ENCODE results near the gene GAGE10.

GAGE10 gene

DNA sequence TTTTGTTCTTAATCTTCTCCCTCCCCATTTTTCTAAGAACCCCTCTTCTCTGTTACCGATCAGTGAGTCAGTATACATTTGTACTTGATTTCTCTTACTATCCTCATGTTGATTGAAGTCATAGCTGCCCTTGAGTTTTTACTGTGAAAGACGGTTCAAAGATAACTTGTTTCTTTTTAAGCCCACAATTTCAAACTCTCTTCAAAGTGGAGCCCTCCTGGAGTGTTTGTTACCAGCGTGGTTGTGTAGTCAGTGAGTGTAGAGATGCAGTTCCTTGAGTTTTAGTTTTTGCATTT lies 26.0 kb upstream of the GAGE10 start:
- H3K36me3 ChIP-seq (replicated peaks) = no peaks in the 10 kb centered on the region
- DNase-seq = no peak
- TF ChIP-seq CTCF (IDR thresholded peaks at IDR 0.05; ENCODE audit: low read depth, low read length, missing control alignments) = no peak
- in situ Hi-C loops (cut with HindIII; ENCODE audit: low pct_ligation_motif_present, low sequenced_read_pairs) = no loop called here
- no peak overlapping the region for H3K27ac ChIP-seq
- no peak overlapping the region for H3K4me3 ChIP-seq (ENCODE audit: low read depth, low read length)
- no peaks in the 10 kb centered on the region for H3K27me3 ChIP-seq (replicated peaks)

- DNase-seq = no peak
- Histone ChIP-seq H3K27me3 (replicated peaks) (no peaks in the 10 kb centered on the region), H3K4me3 (ENCODE audit: low read depth, low read length) (no peak overlapping the region), H3K27ac (no peak overlapping the region), H3K36me3 (replicated peaks) (no peaks in the 10 kb centered on the region)
- in situ Hi-C loops (cut with HindIII; ENCODE audit: low pct_ligation_motif_present, low sequenced_read_pairs) = no loop called here
- TF ChIP-seq CTCF (IDR thresholded peaks at IDR 0.05; ENCODE audit: low read depth, low read length, missing control alignments) = no peak
Observed at GRCh38 chrX:49278081-49278480, 25.4 kb upstream of the GAGE10 start.

GRCh38 chrX:49282647-49283011 lies 20.8 kb upstream of the GAGE10 start:
- Histone ChIP-seq H3K27me3 (replicated peaks) (no peaks in the 10 kb centered on the region), H3K4me3 (ENCODE audit: low read depth, low read length) (no peak overlapping the region), H3K27ac (no peak overlapping the region), H3K36me3 (replicated peaks) (no peaks in the 10 kb centered on the region)
- peak; percentile 53 for TF ChIP-seq CTCF (IDR thresholded peaks at IDR 0.05; ENCODE audit: low read depth, low read length, missing control alignments)
- DNase-seq = peak; percentile 4
- in situ Hi-C loops (cut with HindIII; ENCODE audit: low pct_ligation_motif_present, low sequenced_read_pairs) = no loop called here

DNA sequence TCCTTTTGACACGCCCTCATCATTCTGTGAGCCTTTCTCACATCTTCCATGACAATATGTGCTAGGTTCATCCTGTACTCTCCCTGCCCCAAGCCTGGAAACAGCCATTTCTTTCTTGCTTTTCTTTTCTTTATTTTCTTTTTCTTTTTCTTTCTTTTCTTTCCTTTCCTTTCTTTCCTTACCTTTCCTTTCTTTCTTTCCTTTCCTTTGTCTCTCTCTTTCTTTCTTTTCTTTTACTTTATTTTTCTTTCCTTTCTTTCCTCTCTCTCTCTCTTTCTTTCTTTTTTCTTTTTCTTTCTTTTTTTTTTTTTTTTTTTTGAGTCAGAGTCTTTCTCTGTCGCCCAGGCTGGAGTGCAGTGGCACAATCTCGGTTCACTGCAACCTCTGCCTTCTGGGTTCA lies 19.2 kb upstream of the GAGE10 start:
- no peak for DNase-seq
- TF ChIP-seq CTCF (IDR thresholded peaks at IDR 0.05; ENCODE audit: low read depth, low read length, missing control alignments) = no peak
- Histone ChIP-seq H3K27me3 (replicated peaks) (no peaks in the 10 kb centered on the region), H3K36me3 (replicated peaks) (no peaks in the 10 kb centered on the region), H3K27ac (no peak overlapping the region), H3K4me3 (ENCODE audit: low read depth, low read length) (no peak overlapping the region)
- in situ Hi-C loops (cut with HindIII; ENCODE audit: low pct_ligation_motif_present, low sequenced_read_pairs) = no loop called here

DNA sequence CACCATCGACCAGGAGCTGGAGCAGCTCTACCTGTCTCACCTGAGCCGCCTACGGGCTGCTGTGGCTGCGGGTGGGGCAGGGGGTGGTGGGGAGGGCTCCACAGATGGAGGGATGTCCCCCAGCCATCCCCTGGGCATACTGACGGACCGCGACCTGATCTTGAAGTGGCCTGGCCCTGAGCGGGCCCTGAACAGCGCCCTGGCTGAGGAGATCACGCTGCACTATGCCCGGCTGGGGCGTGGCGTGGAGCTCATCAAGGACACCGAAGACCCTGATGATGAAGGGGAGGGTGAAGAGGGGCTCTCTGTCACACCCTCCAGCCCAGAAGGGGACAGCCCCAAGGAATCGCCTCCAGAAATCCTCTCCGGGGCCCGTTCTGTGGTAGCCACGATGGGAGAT lies 17.3 kb upstream of the GAGE10 start:
- in situ Hi-C loops (cut with HindIII; ENCODE audit: low pct_ligation_motif_present, low sequenced_read_pairs) = no loop called here
- no peaks in the 10 kb centered on the region for H3K36me3 ChIP-seq (replicated peaks)
- TF ChIP-seq CTCF (IDR thresholded peaks at IDR 0.05; ENCODE audit: low read depth, low read length, missing control alignments) = no peak
- no peak for DNase-seq
- no peak overlapping the region for H3K27ac ChIP-seq
- H3K4me3 ChIP-seq (ENCODE audit: low read depth, low read length) = no peak overlapping the region
- H3K27me3 ChIP-seq (replicated peaks) = no peaks in the 10 kb centered on the region

- Histone ChIP-seq H3K36me3 (replicated peaks) (no peaks in the 10 kb centered on the region), H3K27ac (no peak overlapping the region), H3K27me3 (replicated peaks) (no peaks in the 10 kb centered on the region), H3K4me3 (ENCODE audit: low read depth, low read length) (no peak overlapping the region)
- TF ChIP-seq CTCF (IDR thresholded peaks at IDR 0.05; ENCODE audit: low read depth, low read length, missing control alignments) = no peak
- in situ Hi-C loops (cut with HindIII; ENCODE audit: low pct_ligation_motif_present, low sequenced_read_pairs) = no loop called here
- DNase-seq = no peak
Observed at GRCh38 chrX:49286581-49286980, 16.9 kb upstream of the GAGE10 start.

All from brain microvascular endothelial cell (primary cell).